ENCODE measurements around the gene WNT16. TPM values are rescaled to one million over a fixed set of nuclear protein-coding genes. Genes with fewer than 3 reads are reported as not detected.

Gene WNT16
- total and polyA plus RNA-seq, 2 experiments from 2014 or later, result 0.45 to 0.73 TPM

GRCh38 chr7:121285066-121285667 lies 43.6 kb upstream of the WNT16 start:
- TF ChIP-seq STAT1 (IDR thresholded peaks at IDR 0.05; ENCODE audit: unreplicated experiment), result no peak
- no peak for TF ChIP-seq JUNB (IDR thresholded peaks at IDR 0.05; ENCODE audit: unreplicated experiment)
- TF ChIP-seq ZNF114 (CRISPR knock-in tag; IDR thresholded peaks at IDR 0.05), result no peak
- TF ChIP-seq CREB1 (CRISPR knock-in tag; IDR thresholded peaks at IDR 0.05; ENCODE audit: low read depth), result no peak
- TF ChIP-seq EZH2phosphoT487 (IDR thresholded peaks at IDR 0.05; ENCODE audit: unreplicated experiment), result no peak
- no peak for ATAC-seq

GRCh38 chr7:121286186-121286585 lies 42.6 kb upstream of the WNT16 start:
- Mint-ChIP-seq H3K27me3 (ENCODE audit: insufficient read depth, low read depth, poor library complexity) (no peaks in the 10 kb centered on the region), H3K27ac (no peak overlapping the region), H3K4me3 (no peak overlapping the region), H3K4me1 (no peaks in the 10 kb centered on the region), H3K9me3 (peaks cover 27% of the 10 kb centered on the region), H3K36me3 (ENCODE audit: low read depth) (peaks cover 22% of the 10 kb centered on the region)
- no peak for ATAC-seq
- Histone ChIP-seq H3K4me1 (ENCODE audit: insufficient read depth) (no peaks in the 10 kb centered on the region), H3K4me2 (no peak overlapping the region), H3K4me3 (no peak overlapping the region), H3K36me3 (ENCODE audit: insufficient read depth) (peaks cover 5% of the 10 kb centered on the region; the same call in 1 of the 2 replicates), H3K79me2 (replicated peaks; ENCODE audit: insufficient read depth) (no peaks in the 10 kb centered on the region), H2AFZ (no peak overlapping the region), H3F3A (replicated peaks; ENCODE audit: low read depth) (no peaks in the 10 kb centered on the region), H4K20me1 (replicated peaks; ENCODE audit: insufficient read depth) (no peaks in the 10 kb centered on the region), H3K27me3 (ENCODE audit: insufficient read depth) (no peaks in the 10 kb centered on the region), H3K9me2 (ENCODE audit: insufficient read depth) (peaks cover 9% of the 10 kb centered on the region), H3K27ac (ENCODE audit: low read depth) (no peak overlapping the region)
- TF ChIP-seq REST (IDR thresholded peaks at IDR 0.05; ENCODE audit: unreplicated experiment) (no peak), ZNF331 (CRISPR knock-in tag; IDR thresholded peaks at IDR 0.05; ENCODE audit: low read depth) (no peak), EZH2 (IDR thresholded peaks at IDR 0.05; ENCODE audit: low read depth, unreplicated experiment) (no peak), ETS1 (IDR thresholded peaks at IDR 0.05) (no peak)
- no peak for DNase-seq (ENCODE audit: low spot score)

More at GRCh38 chr7:121285066-121285667, 43.6 kb upstream of the WNT16 start:
- H3K4me1 Mint-ChIP-seq, result no peaks in the 10 kb centered on the region
- H3K27me3 ChIP-seq (ENCODE audit: insufficient read depth), result no peaks in the 10 kb centered on the region
- no peak overlapping the region for H3K4me3 Mint-ChIP-seq
- H3K27ac Mint-ChIP-seq, result no peak overlapping the region
- no peaks in the 10 kb centered on the region for H3K27me3 Mint-ChIP-seq (ENCODE audit: insufficient read depth, low read depth, poor library complexity)
- H3K9me3 Mint-ChIP-seq, result peaks cover 27% of the 10 kb centered on the region
- H3K27ac ChIP-seq (ENCODE audit: low read depth), result no peak overlapping the region
- H4K20me1 ChIP-seq (replicated peaks; ENCODE audit: insufficient read depth), result no peaks in the 10 kb centered on the region
- no peak for DNase-seq (ENCODE audit: low spot score)
- H3K9me2 ChIP-seq (ENCODE audit: insufficient read depth), result peaks cover 9% of the 10 kb centered on the region
- peaks cover 22% of the 10 kb centered on the region for H3K36me3 Mint-ChIP-seq (ENCODE audit: low read depth)
- H3K36me3 ChIP-seq (ENCODE audit: insufficient read depth), result peaks cover 5% of the 10 kb centered on the region; the same call in 1 of the 2 replicates
- H2AFZ ChIP-seq, result no peak overlapping the region
- no peaks in the 10 kb centered on the region for H3K79me2 ChIP-seq (replicated peaks; ENCODE audit: insufficient read depth)
- no peaks in the 10 kb centered on the region for H3K4me1 ChIP-seq (ENCODE audit: insufficient read depth)
- no peak overlapping the region for H3K4me3 ChIP-seq
- H3F3A ChIP-seq (replicated peaks; ENCODE audit: low read depth), result no peaks in the 10 kb centered on the region
- H3K4me2 ChIP-seq, result no peak overlapping the region
